Measurements from ENCODE around the gene BCKDK. TPM values are rescaled to one million over a fixed set of nuclear protein-coding genes. Genes with fewer than 3 reads are reported as not detected.
A peak's percentile ranks its signal among the peaks of the same experiment; 100 is the strongest.

The BCKDK gene
- total and polyA plus RNA-seq, 2 of the 13 experiments (the other 11 are each of a cell fraction or from before 2014, with no cell fraction given) = 24.9 to 42.6 TPM

GRCh38 chr16:31108035-31108793 is at the start of gene BCKDK (continued):
- TF ChIP-seq TMF1 (CRISPR knock-in tag; IDR thresholded peaks at IDR 0.05; ENCODE audit: low read depth) (peak; percentile 66; the same call in 1 of the 2 replicates), GTF2F1 (IDR thresholded peaks at IDR 0.05; ENCODE audit: low read length) (no peak), ZBTB3 (CRISPR knock-in tag; IDR thresholded peaks at IDR 0.05; ENCODE audit: borderline replicate concordance, low read depth) (peak; percentile 76; the same call in 1 of the 2 replicates), ZMAT3 (CRISPR knock-in tag; conservative IDR thresholded peaks at IDR 0.05) (no peak; the same call in 1 of the 2 replicates), EED (CRISPR knock-in tag; IDR thresholded peaks at IDR 0.05) (no peak), EHMT2 (IDR thresholded peaks at IDR 0.05; ENCODE audit: borderline replicate concordance, low read depth, low read length) (no peak), SUZ12 (IDR thresholded peaks at IDR 0.05; ENCODE audit: low read depth, low read length) (peak; percentile 69), ZFP90 (CRISPR knock-in tag; IDR thresholded peaks at IDR 0.05; ENCODE audit: borderline replicate concordance) (no peak; the same call in 1 of the 2 replicates), REPIN1 (CRISPR knock-in tag; IDR thresholded peaks at IDR 0.05; ENCODE audit: borderline replicate concordance, low read depth) (no peak; the same call in 1 of the 2 replicates), TCF7 (IDR thresholded peaks at IDR 0.05; ENCODE audit: low read depth) (no peak), POGZ (CRISPR knock-in tag; IDR thresholded peaks at IDR 0.05) (peak; percentile 41; the same call in 1 of the 2 replicates), SOX5 (CRISPR knock-in tag; IDR thresholded peaks at IDR 0.05; ENCODE audit: borderline replicate concordance) (no peak; the same call in 1 of the 2 replicates), ZNF207 (IDR thresholded peaks at IDR 0.05; ENCODE audit: borderline replicate concordance) (no peak), ZNF543 (CRISPR knock-in tag; IDR thresholded peaks at IDR 0.05) (no peak), AKAP8 (CRISPR knock-in tag; IDR thresholded peaks at IDR 0.05) (no peak), ZNF782 (CRISPR knock-in tag; IDR thresholded peaks at IDR 0.05; ENCODE audit: borderline replicate concordance) (peak; percentile 65; the same call in 1 of the 2 replicates), EZH2 (conservative IDR thresholded peaks at IDR 0.05; ENCODE audit: low read depth, low read length) (no peak), CCDC6 (CRISPR knock-in tag; IDR thresholded peaks at IDR 0.05) (no peak), ZNF274 (CRISPR knock-in tag; IDR thresholded peaks at IDR 0.05) (0 out of 2 replicates have a peak, but pooled peaks have one; percentile 51), ZNF496 (CRISPR knock-in tag; IDR thresholded peaks at IDR 0.05; ENCODE audit: insufficient replicate concordance) (no peak), SAFB2 (CRISPR knock-in tag; IDR thresholded peaks at IDR 0.05; ENCODE audit: borderline replicate concordance, low read depth) (no peak), KDM4B (CRISPR knock-in tag; IDR thresholded peaks at IDR 0.05) (no peak), CEBPB (IDR thresholded peaks at IDR 0.05; ENCODE audit: borderline replicate concordance, low read depth, low read length) (no peak), MTF1 (CRISPR knock-in tag; IDR thresholded peaks at IDR 0.05) (no peak), KDM5A (IDR thresholded peaks at IDR 0.05; ENCODE audit: borderline replicate concordance, low read length) (peak; percentile 50; the same call in 1 of the 2 replicates), SYNCRIP (IDR thresholded peaks at IDR 0.05; ENCODE audit: insufficient read depth, low read depth, low read length) (no peak), ZNF792 (CRISPR knock-in tag; IDR thresholded peaks at IDR 0.05) (peak; percentile 89; the same call in 1 of the 2 replicates), ZNF468 (CRISPR knock-in tag; IDR thresholded peaks at IDR 0.05) (no peak), ZFP91 (CRISPR knock-in tag; IDR thresholded peaks at IDR 0.05; ENCODE audit: borderline replicate concordance) (peak; percentile 89)
